ENCODE data around the gene CTXN3. TPM values are rescaled to one million over a fixed set of nuclear protein-coding genes. Genes with fewer than 3 reads are reported as not detected.

CTXN3 gene
- total RNA-seq, 2 donors from 2014 or later, result not detected

GRCh38 chr5:127647361-127647958 is 1.4 kb upstream of the CTXN3 start:
- H3K36me3 ChIP-seq, result no peaks in the 10 kb centered on the region
- WGBS, result 44% methylated on average over 8 of the region's 8 CpGs
- intact Hi-C loops (cut with DNase I), result no loop called here
- peaks cover 4% of the 10 kb centered on the region for H3K4me1 ChIP-seq (replicated peaks)
- DNase-seq (ENCODE audit: low spot score), result no peak
- H3K9me3 ChIP-seq, result no peaks in the 10 kb centered on the region
- H3K27ac ChIP-seq, result peak overlapping the region in 1 of 2 donors; percentile 5
- TF ChIP-seq POLR2A (IDR thresholded peaks at IDR 0.05) (no peak), POLR2AphosphoS5 (IDR thresholded peaks at IDR 0.05) (no peak), CTCF (IDR thresholded peaks at IDR 0.05) (no peak)
- no peak overlapping the region for H3K4me3 ChIP-seq
- no peaks in the 10 kb centered on the region for H3K27me3 ChIP-seq (replicated peaks; ENCODE audit: insufficient read depth)

GRCh38 chr5:127650022-127650421 is 1.1 kb downstream of the CTXN3 start:
- Histone ChIP-seq H3K9me3 (no peaks in the 10 kb centered on the region), H3K27ac (no peak overlapping the region), H3K27me3 (replicated peaks; ENCODE audit: insufficient read depth) (no peaks in the 10 kb centered on the region), H3K4me1 (replicated peaks) (peaks cover 4% of the 10 kb centered on the region), H3K36me3 (no peaks in the 10 kb centered on the region), H3K4me3 (no peak overlapping the region)
- 4% methylated on average over 2 of the region's 2 CpGs for WGBS
- intact Hi-C loops (cut with DNase I), result no loop called here
- TF ChIP-seq POLR2A (IDR thresholded peaks at IDR 0.05) (no peak), POLR2AphosphoS5 (IDR thresholded peaks at IDR 0.05) (no peak), CTCF (IDR thresholded peaks at IDR 0.05) (no peak)
- DNase-seq (ENCODE audit: low spot score), result no peak

- H3K36me3 ChIP-seq, result no peaks in the 10 kb centered on the region
- H3K4me1 ChIP-seq (replicated peaks), result peaks cover 4% of the 10 kb centered on the region
- TF ChIP-seq POLR2A (IDR thresholded peaks at IDR 0.05) (no peak), CTCF (IDR thresholded peaks at IDR 0.05) (no peak), POLR2AphosphoS5 (IDR thresholded peaks at IDR 0.05) (no peak)
- no peak overlapping the region for H3K4me3 ChIP-seq
- intact Hi-C loops (cut with DNase I), result no loop called here
- no peaks in the 10 kb centered on the region for H3K9me3 ChIP-seq
- no peak for DNase-seq (ENCODE audit: low spot score)
- H3K27ac ChIP-seq, result no peak overlapping the region
- no peaks in the 10 kb centered on the region for H3K27me3 ChIP-seq (replicated peaks; ENCODE audit: insufficient read depth)
- WGBS, result 25% methylated on average over 1 of the region's 1 CpG
These were observed 1.8 kb downstream of the CTXN3 start for GRCh38 chr5:127650649-127651048.

GRCh38 chr5:127652952-127653611 is 4.2 kb downstream of the CTXN3 start:
- intact Hi-C loops (cut with DNase I), result no loop called here
- 82% methylated on average over 7 of the region's 7 CpGs for WGBS
- no peak for DNase-seq (ENCODE audit: low spot score)
- no peak for TF ChIP-seq POLR2AphosphoS5 (IDR thresholded peaks at IDR 0.05)
- no peak for TF ChIP-seq CTCF (IDR thresholded peaks at IDR 0.05)
- no peak for TF ChIP-seq POLR2A (IDR thresholded peaks at IDR 0.05)
- Histone ChIP-seq H3K4me3 (no peak overlapping the region), H3K27ac (no peak overlapping the region), H3K36me3 (no peaks in the 10 kb centered on the region), H3K27me3 (replicated peaks; ENCODE audit: insufficient read depth) (no peaks in the 10 kb centered on the region), H3K4me1 (replicated peaks) (peaks cover 4% of the 10 kb centered on the region), H3K9me3 (no peaks in the 10 kb centered on the region)

GRCh38 chr5:127656825-127657224 is 7.9 kb downstream of the CTXN3 start:
- no peak for DNase-seq (ENCODE audit: low spot score)
- no peak overlapping the region for H3K27ac ChIP-seq
- no peak for TF ChIP-seq POLR2A (IDR thresholded peaks at IDR 0.05)
- no peaks in the 10 kb centered on the region for H3K9me3 ChIP-seq
- H3K27me3 ChIP-seq (replicated peaks; ENCODE audit: insufficient read depth), result no peaks in the 10 kb centered on the region
- 92% methylated on average over 6 of the region's 6 CpGs for WGBS
- no peaks in the 10 kb centered on the region for H3K4me1 ChIP-seq (replicated peaks)
- intact Hi-C loops (cut with DNase I), result no loop called here
- H3K4me3 ChIP-seq, result no peak overlapping the region
- no peaks in the 10 kb centered on the region for H3K36me3 ChIP-seq

Data from prostate gland (tissue), 2 donors.